H54 (cell line): ENCODE data around the gene MYO1A.
A peak's percentile ranks its signal among the peaks of the same experiment; 100 is the strongest.
"Not testable (repeated sequence)": the region's sequence is repeated elsewhere in the genome, so short reads cannot be mapped to it uniquely, and the experiment has no call there.

ENCODE experiments used
- DNase-seq: peaks from one replicate; pipeline ENCODE4 v3.0.0; 2011; ENCODE audit warnings: low spot score, mixed read lengths; ENCODE audit not compliant: insufficient read length
- FAIRE-seq: peaks from 3 replicates; lab custom pipeline; 2011; peaks lifted over from hg19 to GRCh38; lab: Jason Lieb, UNC
- POLR2A ChIP-seq: IDR thresholded peaks from 2 replicates; pipeline ENCODE4 v1.6.1; 2011; ENCODE audit warnings: low read depth, mild to moderate bottlenecking, low read length

MYO1A gene

GRCh38 chr12:56993346-56993745 is 56.6 kb downstream of the MYO1A start:
- FAIRE-seq (no peak), DNase-seq (no peak)
- TF ChIP-seq POLR2A: no peak

GRCh38 chr12:56991319-56992246 is 58.3 kb downstream of the MYO1A start:
- DNase-seq (no peak), FAIRE-seq (no peak)
- no peak for TF ChIP-seq POLR2A

- no peak for TF ChIP-seq POLR2A
- no peak for FAIRE-seq
- no peak for DNase-seq
These were observed 59.1 kb downstream of the MYO1A start for GRCh38 chr12:56990648-56991318.

- no peak for TF ChIP-seq POLR2A
- no peak for DNase-seq
- FAIRE-seq: no peak
These were observed 59.9 kb downstream of the MYO1A start for GRCh38 chr12:56989861-56990610.

- DNase-seq (no peak), FAIRE-seq (no peak)
- TF ChIP-seq POLR2A: no peak
These were observed 61.7 kb downstream of the MYO1A start for GRCh38 chr12:56988207-56988739.

- TF ChIP-seq POLR2A: no peak
- DNase-seq (peak; percentile 71), FAIRE-seq (no peak)
These were observed 62.3 kb downstream of the MYO1A start for GRCh38 chr12:56987551-56988053.

- TF ChIP-seq POLR2A: no peak
- DNase-seq (no peak), FAIRE-seq (no peak)
These were observed 62.9 kb downstream of the MYO1A start for GRCh38 chr12:56987011-56987410.

- FAIRE-seq (peak; percentile 82), DNase-seq (peak; percentile 44)
These were observed 64.2 kb downstream of the MYO1A start for GRCh38 chr12:56985714-56986113.

- FAIRE-seq (no peak), DNase-seq (no peak)
- TF ChIP-seq POLR2A: no peak
These were observed 66.5 kb downstream of the MYO1A start for GRCh38 chr12:56983386-56983785.

GRCh38 chr12:56982578-56983236 is 67.2 kb downstream of the MYO1A start:
- FAIRE-seq, DNase-seq: not testable (repeated sequence)

- no peak for TF ChIP-seq POLR2A
- no peak for DNase-seq
- no peak for FAIRE-seq
These were observed 68.9 kb downstream of the MYO1A start for GRCh38 chr12:56980941-56981530.

- no peak for TF ChIP-seq POLR2A
- DNase-seq: no peak
- no peak for FAIRE-seq
These were observed 69.7 kb downstream of the MYO1A start for GRCh38 chr12:56980268-56980667.

GRCh38 chr12:56979628-56980027 is 70.3 kb downstream of the MYO1A start:
- DNase-seq (no peak), FAIRE-seq (no peak)
- TF ChIP-seq POLR2A: no peak
